ENCODE data around the gene CRKL. TPM values are rescaled to one million over a fixed set of nuclear protein-coding genes. Genes with fewer than 3 reads are reported as not detected.

Gene CRKL
- total and polyA plus RNA-seq, 2 experiments from 2014 or later, result 42.4 to 80.9 TPM

- Histone ChIP-seq H3K36me3 (no peaks in the 10 kb centered on the region), H3K27ac (peak overlapping the region; percentile 99)
- DNase-seq (ENCODE audit: low read depth in 1 of 2, low spot score in 1 of 2), result peak in 1 of 2 donors; percentile 23
These were observed 1.5 kb downstream of the CRKL start for GRCh38 chr22:20918663-20919218.

GRCh38 chr22:20919718-20920117, 2.5 kb downstream of the CRKL start:
- TF ChIP-seq CTCF (IDR thresholded peaks at IDR 0.05; ENCODE audit: low read depth, low read length), result no peak
- DNase-seq (ENCODE audit: low read depth in 1 of 2, low spot score in 1 of 2), result no peak
- Histone ChIP-seq H3K27me3 (no peaks in the 10 kb centered on the region), H3K27ac (no peak overlapping the region), H3K9me3 (ENCODE audit: low read depth) (no peaks in the 10 kb centered on the region), H3K4me3 (peak overlapping the region; percentile 94), H3K4me1 (ENCODE audit: low read depth) (peaks cover 11% of the 10 kb centered on the region), H3K36me3 (no peaks in the 10 kb centered on the region)

More at GRCh38 chr22:20918663-20919218, 1.5 kb downstream of the CRKL start:
- no peaks in the 10 kb centered on the region for H3K9me3 ChIP-seq (ENCODE audit: low read depth)
- TF ChIP-seq CTCF (IDR thresholded peaks at IDR 0.05; ENCODE audit: low read depth, low read length), result no peak
- peak overlapping the region; percentile 94 for H3K4me3 ChIP-seq
- peaks cover 11% of the 10 kb centered on the region for H3K4me1 ChIP-seq (ENCODE audit: low read depth)
- H3K27me3 ChIP-seq, result no peaks in the 10 kb centered on the region

GRCh38 chr22:20920881-20921203, 3.6 kb downstream of the CRKL start:
- Histone ChIP-seq H3K36me3 (no peaks in the 10 kb centered on the region), H3K27me3 (no peaks in the 10 kb centered on the region), H3K27ac (peak overlapping the region; percentile 6), H3K4me1 (ENCODE audit: low read depth) (peaks cover 17% of the 10 kb centered on the region), H3K4me3 (peak overlapping the region; percentile 94), H3K9me3 (ENCODE audit: low read depth) (no peaks in the 10 kb centered on the region)
- no peak for DNase-seq (ENCODE audit: low read depth in 1 of 2, low spot score in 1 of 2)
- TF ChIP-seq CTCF (IDR thresholded peaks at IDR 0.05; ENCODE audit: low read depth, low read length), result no peak

DNA sequence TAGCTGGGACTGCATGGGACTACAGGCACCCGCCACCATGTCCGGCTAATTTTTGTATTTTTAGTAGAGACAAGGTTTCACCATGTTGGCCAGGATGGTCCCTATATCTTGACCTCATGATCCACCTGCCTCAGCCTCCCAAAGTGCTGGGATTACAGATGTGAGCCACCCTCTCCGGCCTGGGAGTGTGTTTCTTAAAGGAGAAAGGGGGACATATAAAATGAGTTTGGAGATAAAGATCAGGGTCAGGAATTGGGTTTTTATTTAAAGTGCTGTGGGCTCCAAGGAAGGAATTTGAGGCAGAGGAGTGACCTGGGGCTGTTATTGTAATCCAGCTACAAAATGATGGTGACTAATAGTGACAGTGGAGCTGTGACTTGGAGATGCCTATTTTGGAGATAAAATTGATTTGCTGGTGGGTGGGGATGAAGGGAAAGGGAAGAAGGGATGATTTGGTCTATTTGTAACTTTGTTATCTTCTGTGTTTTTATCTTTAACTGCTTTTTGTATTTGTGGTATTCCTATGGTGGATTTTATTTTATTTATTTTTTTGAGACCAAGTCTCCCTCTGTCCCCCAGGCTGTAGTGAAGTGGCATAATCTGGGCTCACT, 5.0 kb downstream of the CRKL start:
- H3K36me3 ChIP-seq, result no peaks in the 10 kb centered on the region
- H3K4me1 ChIP-seq (ENCODE audit: low read depth), result peaks cover 25% of the 10 kb centered on the region
- TF ChIP-seq CTCF (IDR thresholded peaks at IDR 0.05; ENCODE audit: low read depth, low read length), result no peak
- no peaks in the 10 kb centered on the region for H3K9me3 ChIP-seq (ENCODE audit: low read depth)
- no peak overlapping the region for H3K4me3 ChIP-seq
- no peak overlapping the region for H3K27ac ChIP-seq
- H3K27me3 ChIP-seq, result no peaks in the 10 kb centered on the region
- no peak for DNase-seq (ENCODE audit: low read depth in 1 of 2, low spot score in 1 of 2)

DNA sequence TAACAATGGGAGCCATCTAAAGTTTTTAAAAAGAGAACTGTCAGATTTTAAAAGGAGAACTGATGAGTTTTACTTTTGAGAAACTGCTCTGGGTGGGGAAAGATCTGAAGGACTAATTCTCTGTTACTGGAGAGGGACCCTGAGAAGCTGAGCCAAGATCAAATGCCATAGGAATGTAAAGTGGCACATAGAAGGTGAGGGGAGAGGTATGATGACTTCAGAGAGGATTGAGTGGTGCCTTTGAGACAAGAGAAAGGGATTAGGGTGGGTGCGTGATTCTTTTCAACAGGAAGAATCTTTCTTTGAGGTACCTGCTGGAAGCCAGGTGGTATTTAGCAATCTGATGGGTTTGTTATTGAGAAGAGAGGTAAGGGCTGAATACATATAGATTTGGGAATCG, 9.0 kb downstream of the CRKL start:
- DNase-seq (ENCODE audit: low read depth in 1 of 2, low spot score in 1 of 2), result no peak
- peak overlapping the region; percentile 55 for H3K27ac ChIP-seq

More for the DNA sequence above, 9.0 kb downstream of the CRKL start:
- no peaks in the 10 kb centered on the region for H3K27me3 ChIP-seq
- H3K36me3 ChIP-seq, result no peaks in the 10 kb centered on the region
- TF ChIP-seq CTCF (IDR thresholded peaks at IDR 0.05; ENCODE audit: low read depth, low read length), result no peak
- H3K4me3 ChIP-seq, result no peak overlapping the region
- H3K4me1 ChIP-seq (ENCODE audit: low read depth), result peaks cover 16% of the 10 kb centered on the region
- H3K9me3 ChIP-seq (ENCODE audit: low read depth), result no peaks in the 10 kb centered on the region

Data from cardiac muscle cell (in vitro differentiated cells and primary cell).